Stomach (tissue), 4 donors: Measurements from ENCODE around the gene LNX2.

Experiments used
- CTCF ChIP-seq, 7 experiments: fragments of 450-650 bp in 4 of 7; fragments of 200-600 bp in 3 of 7; sonication (generic) in 3 of 7; IDR thresholded peaks; one replicate each; pipeline ENCODE4 v1.5.1; 2016 to 2019; ENCODE audit warnings: antibody characterized with exemption in 7 of 7, control low read depth in 2 of 7, mild to moderate bottlenecking in 1 of 7
- EP300 ChIP-seq: sonication (generic); formaldehyde crosslinking; IDR thresholded peaks from one replicate; pipeline ENCODE4 v1.6.1; 2017; ENCODE audit warnings: antibody characterized with exemption
- POLR2A ChIP-seq, 4 donors: fragments of 450-650 bp; IDR thresholded peaks; one replicate each; pipeline ENCODE4 v1.6.1; 2016; ENCODE audit warnings: antibody characterized with exemption in 4 of 4, control low read depth in 2 of 4, mild to moderate bottlenecking in 1 of 4, moderate library complexity in 1 of 4
- POLR2AphosphoS5 ChIP-seq, 3 donors: sonication (generic); formaldehyde crosslinking; IDR thresholded peaks; one replicate each; pipeline ENCODE4 v1.6.1; 2016; ENCODE audit warnings: antibody characterized with exemption in 3 of 3

GRCh38 chr13:27654816-27655215 is 34.5 kb upstream of the LNX2 start:
- TF ChIP-seq POLR2A (IDR thresholded peaks at IDR 0.05) (no peak), CTCF (IDR thresholded peaks at IDR 0.05) (no peak), EP300 (no peak), POLR2AphosphoS5 (IDR thresholded peaks at IDR 0.05) (no peak)
